Left lung (tissue), 10 donors: ENCODE data around the gene BRI3. TPM values are rescaled to one million over a fixed set of nuclear protein-coding genes. Genes with fewer than 3 reads are reported as not detected.

ENCODE experiments used
- ATAC-seq: fragments of 200-7000 bp; cut with Tn5 transposase; one replicate; pipeline ENCODE4 v1.9.1; 2020; ENCODE audit warnings: moderate library complexity
- DNase-seq, 4 donors: peaks; one replicate each; pipeline ENCODE4 v3.0.0-alpha.2; 2013 to 2020
- H3K27ac ChIP-seq, 2 donors: fragments of 200-600 bp; sonication (generic) in 1 of 2; one replicate each; pipeline versions ENCODE4 v1.5.0 to v1.8.0; 2020 to 2021
- H3K27me3 ChIP-seq, 2 donors: fragments of 200-600 bp; sonication (generic) in 1 of 2; one replicate each; pipeline versions ENCODE4 v1.5.0 to v1.8.0; 2020 to 2021
- H3K36me3 ChIP-seq, 2 donors: fragments of 200-600 bp; sonication (generic) in 1 of 2; one replicate each; pipeline versions ENCODE4 v1.5.0 to v1.8.0; 2020 to 2021
- H3K4me1 ChIP-seq, 2 donors: fragments of 200-600 bp; one replicate each; pipeline ENCODE4 v1.8.0; 2021
- H3K4me3 ChIP-seq, 2 donors: fragments of 200-600 bp; sonication (generic) in 1 of 2; one replicate each; pipeline versions ENCODE4 v1.5.0 to v1.8.0; 2020 to 2021; ENCODE audit warnings: mild to moderate bottlenecking in 1 of 2
- H3K9me3 ChIP-seq, 2 donors: fragments of 200-600 bp; sonication (generic) in 1 of 2; one replicate each; pipeline versions ENCODE4 v1.5.0 to v1.8.0; 2020 to 2021
- CTCF ChIP-seq, 2 donors: fragments of 200-600 bp; sonication (generic) in 1 of 2; IDR thresholded peaks; one replicate each; pipeline versions ENCODE4 v1.5.0 to v1.8.0; 2021; ENCODE audit warnings: antibody characterized with exemption in 2 of 2
- intact Hi-C, 2 donors: fragments of 100-400 bp; cut with DNase I; formaldehyde crosslinking; loops; one replicate each; pipeline versions ENCODE4 v1.11.2 to v1.14.2; 2022
- polyA plus RNA-seq, 6 donors: library from polyadenylated mRNA; unstranded; fragments of 120-200 nt; gene quantifications; one replicate each; pipeline ENCODE4 v1.2.1, GENCODE V29; 2013; ENCODE audit not compliant: insufficient read length in 6 of 6
- total RNA-seq, 2 donors: library from RNA; stranded (reverse); fragmentation: NEBNext Ultra II Directional; extraction: Animal tissue kit (Norgen Biotek cat#: 25700); gene quantifications; one replicate each; pipeline ENCODE4 v1.2.1, GENCODE V29; 2021
- donor health status: DM: no; HTN: yes; CAD: no.
- donor health status: DM: no; HTN: no; CAD: no.

BRI3 gene
- total and polyA plus RNA-seq, 8 donors: 86.1 to 505 (median 106) TPM

- no peak overlapping the region for H3K4me3 ChIP-seq
- H3K4me1 ChIP-seq: no peaks in the 10 kb centered on the region
- TF ChIP-seq CTCF (IDR thresholded peaks at IDR 0.05): no peak
- no peak for ATAC-seq
- intact Hi-C loops: no loop called here
- DNase-seq: peak in 1 of 4 donors; percentile 57
- H3K27ac ChIP-seq: no peak overlapping the region
- peaks cover 0 to 87% of the 10 kb centered on the region in 2 donors for H3K36me3 ChIP-seq
- H3K9me3 ChIP-seq: no peaks in the 10 kb centered on the region
- H3K27me3 ChIP-seq: no peaks in the 10 kb centered on the region
Measured at GRCh38 chr7:98238076-98238475, 43.4 kb upstream of the BRI3 start.

DNA sequence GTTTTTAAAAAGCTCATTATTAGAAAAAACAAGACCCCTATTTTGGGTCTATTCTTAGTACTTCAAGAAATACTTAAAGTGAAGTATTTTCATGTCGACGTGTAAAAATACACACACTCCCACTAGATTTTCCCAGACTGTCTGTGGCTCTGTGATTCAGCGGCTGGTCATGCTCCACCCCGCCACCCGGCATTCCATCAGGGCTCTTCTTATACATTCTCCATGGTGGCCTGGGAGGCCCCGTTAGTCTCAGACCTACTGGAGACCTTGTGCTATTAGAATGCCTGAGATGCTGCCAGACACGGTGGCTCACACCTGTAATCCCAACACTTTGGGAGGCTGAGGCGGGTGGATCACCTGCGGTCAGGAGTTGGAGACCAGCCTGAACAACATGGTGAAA lies 42.5 kb upstream of the BRI3 start:
- H3K9me3 ChIP-seq: no peaks in the 10 kb centered on the region
- peaks cover 0 to 4% of the 10 kb centered on the region in 2 donors for H3K4me1 ChIP-seq
- H3K4me3 ChIP-seq: no peak overlapping the region
- no peak overlapping the region for H3K27ac ChIP-seq
- H3K27me3 ChIP-seq: no peaks in the 10 kb centered on the region
- ATAC-seq (no peak), DNase-seq (peak in 1 of 4 donors; percentile 25)
- no peak for TF ChIP-seq CTCF (IDR thresholded peaks at IDR 0.05)
- intact Hi-C loops: no loop called here
- H3K36me3 ChIP-seq: peaks cover 0 to 87% of the 10 kb centered on the region in 2 donors

DNA sequence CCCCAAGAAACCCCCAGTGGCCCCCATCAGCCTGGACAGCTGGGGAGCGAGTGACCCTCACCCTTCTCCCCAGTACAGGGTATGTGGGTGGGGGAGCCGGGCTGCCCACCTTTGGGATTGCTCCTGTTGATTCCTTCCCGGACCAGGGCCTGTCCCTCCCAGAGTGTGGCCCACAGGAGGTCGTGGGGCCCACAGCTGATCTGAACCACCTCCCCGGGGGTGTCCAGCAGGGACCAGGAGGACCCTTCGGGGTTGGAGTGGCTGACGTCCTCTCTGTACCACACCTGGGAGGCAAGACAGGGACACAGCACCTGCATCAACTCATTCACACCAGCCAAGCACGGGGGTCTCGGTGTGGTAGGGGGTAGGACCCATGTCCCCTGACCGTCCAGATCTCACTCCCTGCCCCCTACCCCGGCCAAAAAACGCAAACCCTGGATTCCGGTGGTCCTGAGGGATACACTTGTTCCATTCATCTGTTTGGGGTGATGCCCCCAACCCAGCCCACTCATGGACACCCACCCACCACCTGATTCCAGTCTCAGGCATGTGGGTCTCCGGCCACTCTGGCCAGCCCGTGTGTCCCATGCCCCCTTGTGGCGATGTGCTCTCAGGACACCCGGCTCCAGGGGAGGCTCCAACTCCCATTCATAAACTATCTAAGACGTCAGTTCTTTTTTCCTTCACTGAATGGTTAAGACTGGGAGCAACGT lies 40.4 kb upstream of the BRI3 start:
- H3K36me3 ChIP-seq: peaks cover 0 to 89% of the 10 kb centered on the region in 2 donors
- H3K4me3 ChIP-seq: no peak overlapping the region
- no peak overlapping the region for H3K27ac ChIP-seq
- peak; percentile 52 to 83 for TF ChIP-seq CTCF (IDR thresholded peaks at IDR 0.05)
- peaks cover 0 to 23% of the 10 kb centered on the region in 2 donors for H3K4me1 ChIP-seq
- DNase-seq (peak in 1 of 4 donors; percentile 22), ATAC-seq (peak; percentile 69)
- no peaks in the 10 kb centered on the region for H3K9me3 ChIP-seq
- intact Hi-C loops: no loop called here
- H3K27me3 ChIP-seq: no peaks in the 10 kb centered on the region

GRCh38 chr7:98241674-98242241 lies 39.7 kb upstream of the BRI3 start:
- H3K27me3 ChIP-seq: no peaks in the 10 kb centered on the region
- no peaks in the 10 kb centered on the region for H3K9me3 ChIP-seq
- intact Hi-C loops: no loop called here
- ATAC-seq: no peak
- H3K4me3 ChIP-seq: no peak overlapping the region
- no peak for TF ChIP-seq CTCF (IDR thresholded peaks at IDR 0.05)
- peaks cover 0 to 28% of the 10 kb centered on the region in 2 donors for H3K4me1 ChIP-seq
- peaks cover 0 to 82% of the 10 kb centered on the region in 2 donors for H3K36me3 ChIP-seq
- DNase-seq: no peak
- no peak overlapping the region for H3K27ac ChIP-seq

DNA sequence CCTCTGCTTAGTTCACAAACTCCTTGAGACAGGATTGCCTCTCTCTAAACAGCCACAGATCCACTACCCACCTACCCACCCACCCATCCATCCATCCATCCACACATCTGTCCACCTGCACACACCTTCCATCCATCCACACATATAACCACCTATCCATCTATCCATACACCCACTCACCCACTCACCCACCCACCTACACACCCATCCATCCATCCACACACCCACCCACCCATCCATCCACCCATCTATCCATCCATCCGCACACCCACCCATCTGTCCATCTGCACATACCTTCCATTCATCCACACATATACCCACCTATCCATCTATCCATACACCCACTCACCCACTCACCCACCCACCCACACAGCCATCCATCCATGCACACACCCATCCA lies 39.1 kb upstream of the BRI3 start:
- Histone ChIP-seq H3K27ac (no peak overlapping the region), H3K4me3 (no peak overlapping the region), H3K4me1 (peaks cover 0 to 34% of the 10 kb centered on the region in 2 donors), H3K27me3 (no peaks in the 10 kb centered on the region), H3K36me3 (peaks cover 0 to 77% of the 10 kb centered on the region in 2 donors), H3K9me3 (no peaks in the 10 kb centered on the region)
- intact Hi-C loops: no loop called here
- no peak for TF ChIP-seq CTCF (IDR thresholded peaks at IDR 0.05)
- ATAC-seq: no peak
- DNase-seq: no peak
